COLO668 (cell line): ENCODE data around the gene ARMC5.
"Not testable (repeated sequence)": the region's sequence is repeated elsewhere in the genome, so short reads cannot be mapped to it uniquely, and the experiment has no call there.

Source experiments
- DNase-seq: peaks from one replicate; lab custom pipeline; 2025; ENCODE audit not compliant: unreplicated experiment; lab: John Stamatoyannopoulos, UW

Gene ARMC5

DNA sequence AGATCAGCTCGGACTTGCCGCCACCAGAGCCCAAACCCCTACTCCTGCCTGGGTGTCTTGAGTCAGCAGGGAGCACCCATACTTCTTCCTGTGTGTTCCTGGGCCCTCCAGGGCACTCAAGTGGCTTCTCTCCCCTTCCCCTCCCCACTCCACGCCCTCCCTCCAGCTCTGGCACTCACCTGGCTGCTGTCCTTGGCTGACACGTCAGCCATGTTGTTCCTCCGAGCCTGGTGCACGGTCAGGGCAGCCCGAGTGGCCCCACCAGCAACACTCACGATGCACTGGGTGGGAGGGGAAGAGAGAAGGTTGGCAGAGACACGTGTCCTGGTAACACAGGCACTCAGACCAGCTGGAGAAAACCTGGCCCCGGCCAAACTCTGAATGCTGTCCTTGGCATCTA, 37.4 kb downstream of the ARMC5 start:
- DNase-seq: no peak

DNA sequence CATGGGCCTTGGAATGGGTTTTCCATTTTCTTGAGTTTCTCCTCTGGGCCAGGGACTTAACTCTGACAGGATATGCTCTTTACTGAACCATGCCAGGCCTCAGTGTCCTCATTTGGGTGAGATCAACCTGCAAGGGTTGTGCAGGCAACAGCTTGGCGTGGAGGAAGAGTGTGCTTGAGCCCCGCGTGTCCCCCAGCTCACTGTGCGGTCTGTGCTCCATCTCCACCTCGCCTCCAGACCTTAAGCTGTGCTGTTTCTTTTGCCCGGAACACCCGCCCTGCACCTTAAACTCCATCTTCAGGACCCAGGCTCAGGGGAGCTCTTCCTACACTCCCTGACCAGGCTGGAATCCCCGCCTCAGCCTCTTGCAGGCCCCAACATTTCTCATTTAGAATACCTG, 39.2 kb downstream of the ARMC5 start:
- DNase-seq: no peak

DNA sequence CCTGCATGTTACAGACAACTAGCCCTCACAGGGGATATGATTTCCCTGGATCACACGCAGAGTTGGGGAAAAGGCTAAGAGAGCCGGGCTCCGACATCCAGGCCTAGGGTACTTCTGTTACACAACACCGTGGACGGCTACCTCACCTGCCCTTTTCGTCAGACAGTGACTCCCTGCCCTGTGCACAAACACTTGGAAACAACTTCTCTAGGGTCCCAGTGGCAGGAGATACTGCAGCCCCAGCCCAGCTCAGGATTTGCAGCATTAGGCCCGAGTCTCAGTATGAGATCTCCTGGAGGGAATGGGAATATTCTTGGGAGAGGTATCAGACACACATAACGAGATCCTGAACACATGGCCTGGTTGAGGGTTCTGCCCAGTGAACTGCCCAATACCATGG, 40.6 kb downstream of the ARMC5 start:
- DNase-seq: no peak

DNA sequence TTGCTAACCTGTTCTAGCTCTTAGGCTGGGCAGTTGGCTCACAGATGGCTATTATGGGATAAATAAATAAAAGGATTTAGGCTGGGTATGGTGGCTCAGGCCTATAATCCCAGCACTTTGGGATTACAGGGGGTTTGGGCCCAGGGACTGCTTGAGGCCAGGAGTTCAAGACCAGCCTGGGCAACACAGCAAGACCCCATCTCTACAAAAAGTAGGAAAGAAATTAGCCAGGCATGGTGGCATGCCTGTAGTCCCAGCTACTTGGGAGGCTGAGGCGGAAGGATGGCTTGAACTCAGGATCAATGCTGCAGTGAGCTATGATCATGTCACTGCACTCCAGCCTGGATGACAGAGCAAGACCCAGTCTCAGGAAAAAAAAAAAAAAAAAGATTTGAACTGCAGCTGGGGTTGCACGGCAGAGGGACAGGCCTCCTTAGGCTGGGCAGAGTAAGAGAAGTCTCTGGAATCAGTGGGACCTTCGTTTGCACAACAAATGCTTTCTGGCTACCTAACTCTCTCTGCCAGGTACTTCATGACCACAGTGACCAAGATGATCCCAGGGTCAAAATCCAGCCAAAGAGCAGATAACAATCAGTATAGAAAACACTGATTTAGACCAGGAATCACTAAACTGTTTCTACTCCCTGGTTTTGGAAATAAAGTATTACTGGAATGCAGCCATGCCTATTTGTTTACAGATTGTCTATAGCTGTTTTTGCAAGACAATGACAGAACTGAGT, 42.1 kb downstream of the ARMC5 start:
- DNase-seq: no peak

DNA sequence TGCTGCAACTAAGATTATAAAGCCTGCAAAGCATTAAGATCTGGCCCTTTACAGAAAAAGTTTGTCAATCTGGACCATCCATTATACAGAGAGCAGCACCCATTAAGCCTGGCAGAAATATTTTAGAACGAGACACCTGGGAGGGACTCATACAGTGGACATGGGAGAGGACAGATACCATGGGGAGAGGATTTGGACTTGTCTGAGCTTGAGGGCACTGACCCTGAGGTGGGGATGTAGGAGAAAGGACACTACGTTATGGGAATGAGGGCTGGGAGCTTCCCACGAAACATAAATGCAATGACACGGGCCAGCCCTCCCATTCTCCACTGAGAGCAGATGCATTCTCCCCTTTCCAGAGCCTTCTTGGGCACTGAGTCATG, 42.7 kb downstream of the ARMC5 start:
- no peak for DNase-seq

DNA sequence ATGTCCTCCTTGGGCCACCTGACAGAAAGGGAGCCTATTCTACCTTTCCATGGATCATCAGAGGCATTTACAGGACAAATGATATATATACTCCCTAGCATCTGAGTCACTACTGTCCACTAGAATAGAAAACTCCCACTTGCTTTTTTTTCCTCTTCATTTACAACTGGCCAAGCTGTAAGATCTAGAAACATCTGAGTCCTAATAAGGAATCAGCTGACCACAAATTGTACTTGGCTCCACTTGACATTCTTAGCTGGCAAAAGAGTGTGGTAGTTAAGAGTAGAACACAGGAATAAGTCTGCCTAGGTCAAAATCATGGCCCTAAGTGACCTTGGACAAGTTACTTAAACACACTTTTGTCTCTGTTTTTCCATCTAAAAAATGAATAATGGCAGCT, 43.7 kb downstream of the ARMC5 start:
- DNase-seq: no peak

DNA sequence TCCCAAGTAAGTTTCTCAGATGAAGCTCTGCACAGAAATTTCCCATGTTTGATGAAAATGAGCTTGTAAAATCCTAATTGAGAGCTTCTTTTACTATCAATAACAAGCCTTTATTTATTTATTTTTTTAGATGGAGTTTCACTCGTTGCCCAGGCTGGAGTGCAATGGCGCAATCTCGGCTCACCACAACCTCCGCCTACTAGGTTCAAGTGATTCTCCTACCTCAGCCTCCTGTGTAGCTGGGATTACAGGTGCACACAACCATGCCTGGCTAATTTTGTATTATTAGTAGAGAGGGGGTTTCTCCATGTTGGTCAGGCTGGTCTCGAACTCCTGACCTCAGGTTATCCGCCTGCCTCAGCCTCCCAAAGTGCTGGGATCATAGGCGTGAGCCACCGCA, 44.3 kb downstream of the ARMC5 start:
- DNase-seq: not testable (repeated sequence)

DNA sequence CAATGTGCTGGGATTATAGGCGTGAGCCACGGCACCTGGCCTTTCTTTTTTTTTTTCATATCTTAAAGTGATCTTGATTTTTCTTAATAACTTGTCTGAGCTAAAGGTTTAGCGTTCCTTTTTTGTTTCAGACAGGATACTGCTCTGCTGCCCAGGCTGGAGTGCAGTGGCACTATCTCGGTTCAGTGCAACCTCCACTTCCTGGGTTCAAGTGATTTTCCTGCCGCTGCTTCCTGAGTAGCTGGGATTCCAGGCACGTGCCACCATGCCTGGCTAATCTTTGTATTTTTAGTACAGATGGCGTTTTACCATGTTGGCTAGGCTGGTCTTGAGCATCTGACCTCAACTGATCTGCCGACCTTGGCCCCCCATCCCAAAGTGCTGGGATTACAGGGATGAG, 44.9 kb downstream of the ARMC5 start:
- DNase-seq: no peak

DNA sequence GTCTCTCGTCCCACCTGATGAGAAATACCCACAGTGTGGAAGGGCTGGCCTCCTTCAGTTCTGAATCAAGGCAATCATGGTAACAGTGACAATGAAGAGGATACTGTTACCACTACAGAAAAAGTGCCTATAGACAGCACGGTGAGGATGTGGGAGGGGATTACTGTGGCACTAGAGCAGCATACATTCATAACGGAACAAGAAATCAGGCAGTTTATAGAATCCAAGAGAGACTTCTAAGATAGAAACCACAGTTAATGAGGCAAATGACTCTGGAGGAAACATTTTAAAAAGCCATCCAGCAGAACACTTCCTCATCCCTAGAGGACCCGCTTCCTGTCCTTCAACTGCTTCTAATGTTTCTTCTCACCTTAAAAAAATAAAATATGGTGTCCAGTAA, 46.2 kb downstream of the ARMC5 start:
- no peak for DNase-seq

DNA sequence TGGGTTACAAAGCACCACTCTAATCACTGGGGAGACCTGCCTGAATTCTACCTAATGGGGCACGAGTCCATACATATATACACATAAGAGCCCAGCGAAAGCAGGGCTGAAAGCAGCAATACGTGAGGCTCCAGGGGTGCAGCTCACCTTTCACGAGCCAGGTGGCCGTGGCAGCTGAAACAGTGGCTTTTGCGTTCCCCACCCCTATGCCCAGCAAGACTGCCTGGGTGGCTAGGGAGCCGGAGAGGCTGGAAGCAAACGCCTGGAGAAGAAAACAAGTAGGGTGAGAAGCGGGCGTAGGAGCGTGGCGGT, 48.3 kb downstream of the ARMC5 start:
- DNase-seq: peak; percentile 38

DNA sequence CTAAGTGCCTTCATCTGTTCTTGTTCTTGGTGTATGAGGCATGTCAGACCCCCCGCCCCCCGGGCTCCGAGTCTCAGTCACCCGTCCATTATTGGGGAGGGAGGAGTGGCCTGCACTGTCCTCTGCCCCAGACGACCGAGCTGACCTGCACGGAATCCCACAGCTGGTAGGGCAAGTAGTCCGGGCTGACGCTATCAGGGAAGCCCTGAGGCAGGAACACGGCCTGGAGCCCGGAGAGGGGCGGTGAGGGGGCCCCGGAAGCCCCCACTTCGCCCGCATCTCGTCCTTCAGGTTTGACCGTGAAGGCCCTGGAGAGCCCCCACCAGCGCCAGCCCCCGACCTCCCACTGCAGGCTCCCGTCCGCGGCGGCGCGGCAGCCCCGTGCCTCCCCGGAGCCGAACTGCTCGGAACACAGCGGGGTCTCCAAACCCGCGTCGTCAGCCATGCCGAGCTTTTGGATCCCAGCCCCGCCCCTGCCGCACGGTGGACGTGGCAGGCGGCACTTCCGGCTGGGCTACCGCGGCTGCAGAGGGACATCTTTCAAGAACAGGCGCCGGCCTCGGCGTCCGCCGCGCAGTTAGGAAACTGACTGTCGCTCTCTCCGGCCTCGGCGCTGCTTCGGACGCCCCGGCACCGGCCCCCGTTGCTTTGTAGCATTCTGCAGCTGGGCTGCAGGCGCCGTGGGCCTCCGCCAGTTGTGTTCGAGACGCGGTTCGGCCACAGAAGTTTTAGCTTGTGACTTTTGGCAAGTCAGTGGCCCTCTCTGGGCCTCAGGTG, 48.8 kb downstream of the ARMC5 start, which contains the start of gene RUSF1:
Gene RUSF1 (minus strand): TSS at position 463 of the 777 bp plus-strand sequence. CDS start 18 bp downstream, at position 445.
- peak; percentile 92 for DNase-seq

DNA sequence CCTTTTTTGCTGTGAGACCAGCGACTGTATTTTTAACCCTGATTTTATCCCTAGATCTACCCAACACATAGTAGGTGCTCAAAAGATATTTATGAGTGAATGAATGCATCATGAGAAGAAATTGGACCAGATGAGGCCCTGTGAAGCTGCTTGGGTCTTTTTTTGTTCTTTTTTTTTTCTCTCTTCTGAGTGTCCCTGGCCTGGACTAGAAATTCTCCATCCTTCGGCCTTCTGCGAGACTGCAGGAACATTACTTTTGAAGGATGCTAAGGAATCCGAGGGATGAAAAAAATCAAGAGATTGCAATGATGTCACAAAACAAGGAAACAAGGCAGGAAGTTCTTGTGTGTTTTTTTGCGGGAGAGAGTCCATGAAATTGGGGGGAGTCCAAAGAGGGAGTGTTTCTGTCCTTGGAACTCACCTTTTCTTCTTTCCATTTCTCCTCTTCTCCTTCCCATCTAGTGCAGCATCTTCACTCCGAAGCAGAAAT, 49.5 kb downstream of the ARMC5 start:
- DNase-seq: no peak

DNA sequence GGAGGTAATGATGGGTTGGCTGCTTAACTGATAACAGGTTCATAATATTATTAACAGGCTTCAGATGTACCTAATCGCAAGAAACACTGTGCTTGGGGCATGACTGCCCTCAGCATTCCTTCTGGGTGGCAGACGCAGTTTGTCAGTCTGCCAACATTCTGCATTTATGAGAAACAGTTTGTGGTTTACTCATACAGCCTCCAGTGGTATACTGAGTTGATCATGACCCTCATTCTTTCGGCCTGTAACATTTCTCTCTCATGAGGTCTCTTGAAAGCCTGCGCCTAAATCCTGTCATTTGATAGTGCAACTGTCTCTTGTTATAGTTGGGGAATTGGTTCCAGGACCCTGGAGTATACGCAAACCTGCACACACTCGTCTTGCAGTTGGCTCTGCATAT, 53.8 kb downstream of the ARMC5 start:
- no peak for DNase-seq

DNA sequence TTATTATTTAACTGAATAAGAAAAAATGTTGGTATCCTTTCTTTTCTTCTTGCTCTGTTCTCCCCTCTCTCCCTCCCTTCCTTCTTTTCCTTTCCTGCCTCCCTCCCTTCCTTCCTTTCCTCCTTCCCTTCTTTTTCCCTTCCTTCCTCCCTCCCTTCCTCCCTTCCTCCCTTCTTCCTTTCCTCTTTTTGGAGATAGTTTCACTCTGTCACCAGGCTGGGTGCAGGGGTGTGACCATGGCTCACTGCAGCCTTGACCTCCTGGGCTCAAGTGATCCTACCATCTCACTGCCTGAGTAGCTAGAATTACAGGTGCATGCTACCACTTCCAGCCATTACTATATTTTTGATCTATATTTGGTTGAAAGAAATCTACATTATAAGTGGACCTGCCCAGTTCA, 54.6 kb downstream of the ARMC5 start:
- no peak for DNase-seq
